ENCODE results near the gene FLT4.

FLT4 gene

DNA sequence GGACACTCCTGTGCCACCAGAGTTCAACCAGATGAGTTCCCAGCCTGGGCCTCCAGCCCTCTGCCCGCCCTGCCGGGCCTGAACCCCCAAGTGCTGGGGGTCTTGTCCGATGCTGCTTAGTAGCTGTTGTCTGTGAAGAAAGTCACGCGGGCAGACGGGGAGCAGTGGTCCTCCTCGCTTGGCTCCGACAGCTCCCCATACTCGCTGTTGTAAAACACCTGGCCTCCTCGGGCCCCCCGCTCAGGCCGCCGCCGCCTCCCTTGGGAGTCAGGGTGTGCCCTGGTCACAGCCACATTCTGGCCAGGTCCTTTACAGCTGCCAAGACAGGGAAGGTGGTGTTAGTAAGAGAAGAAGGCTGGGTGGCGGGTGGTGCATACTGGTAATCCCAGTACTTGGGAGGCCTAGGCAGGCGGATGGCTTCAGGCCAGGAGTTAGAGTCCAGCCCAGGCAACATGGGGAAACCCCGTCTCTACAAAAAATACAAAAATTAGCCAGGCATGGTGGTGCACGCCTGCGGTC is 46.3 kb downstream of the FLT4 start:
- DNase-seq: no peak

DNA sequence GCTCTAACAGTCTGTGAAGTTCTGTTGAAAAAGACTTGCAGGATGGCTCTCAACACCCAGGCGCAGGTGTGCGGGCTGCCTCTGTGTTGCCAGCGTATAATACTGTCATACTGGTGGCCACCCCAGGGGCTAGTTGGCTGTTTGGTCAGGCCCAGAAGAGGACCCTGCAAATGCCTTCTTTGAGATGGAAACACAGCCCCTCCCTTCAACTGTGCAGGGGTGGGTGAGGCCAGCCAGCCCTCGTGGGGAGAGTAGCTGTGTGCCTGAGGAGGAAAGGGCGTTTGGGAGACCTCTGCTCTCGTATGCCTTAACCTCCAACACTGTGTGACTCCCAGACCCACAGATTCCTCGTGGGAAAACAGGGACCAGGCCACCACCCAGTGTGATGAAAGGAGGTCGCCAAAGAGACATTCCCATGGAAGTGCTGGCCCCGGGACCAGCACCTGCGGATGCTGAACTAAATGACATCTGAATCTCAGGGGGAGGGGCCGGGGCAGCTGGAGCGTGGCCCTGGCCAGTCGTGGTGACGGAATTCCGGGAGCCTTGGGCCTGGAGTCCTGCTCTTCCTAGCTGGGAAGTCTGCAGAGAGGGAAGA is 46.8 kb downstream of the FLT4 start:
- DNase-seq: no peak

DNA sequence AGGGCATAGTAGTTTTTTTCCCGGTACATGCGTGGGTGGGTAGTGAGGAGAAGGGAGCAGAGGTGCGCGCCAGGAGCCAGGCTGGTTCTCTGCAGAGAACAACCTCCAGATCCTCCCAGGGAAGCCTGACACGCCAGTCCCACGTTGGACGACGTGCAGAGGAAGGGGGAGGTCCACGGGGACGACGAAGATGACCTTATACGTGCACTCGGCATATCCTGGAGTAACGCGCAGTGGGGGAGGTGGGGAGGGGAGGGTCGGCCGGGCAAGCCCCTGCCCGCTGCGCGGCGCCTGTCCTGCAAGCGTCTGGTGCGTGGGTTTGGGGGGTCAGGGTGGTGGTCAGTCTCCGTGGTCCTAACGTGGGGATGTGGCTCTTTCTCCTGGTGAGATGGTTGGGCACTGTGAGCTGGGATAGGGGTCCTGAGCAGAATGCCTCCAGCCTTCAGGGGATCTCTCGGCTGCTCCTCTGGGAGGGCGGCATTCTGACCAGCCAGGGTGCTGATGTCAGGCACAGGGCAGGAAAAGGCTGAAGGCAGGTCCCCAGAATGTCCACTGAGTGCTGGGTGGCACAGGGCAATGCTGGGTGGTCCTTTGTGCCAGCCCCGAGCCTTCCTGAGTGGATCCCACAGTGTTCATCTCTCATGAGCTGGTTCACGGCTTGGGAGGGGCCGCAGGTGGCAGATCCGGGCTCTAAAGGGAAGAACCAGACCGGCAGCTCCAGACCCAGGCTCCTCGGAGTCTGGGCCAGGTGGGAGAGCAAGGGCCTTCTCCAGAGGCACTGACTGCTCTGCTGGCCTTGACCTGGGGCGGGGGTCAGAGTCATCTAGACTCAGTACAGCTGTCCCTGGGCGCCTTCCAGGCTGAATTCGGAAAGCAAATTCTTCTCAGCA is 47.6 kb downstream of the FLT4 start:
- DNase-seq: no peak

GRCh38 chr5:180600554-180601041 is 48.8 kb downstream of the FLT4 start:
- DNase-seq: no peak

- DNase-seq: no peak
Observed at GRCh38 chr5:180599981-180600553, 49.3 kb downstream of the FLT4 start.

- no peak for DNase-seq
Observed at GRCh38 chr5:180599590-180599914, 49.8 kb downstream of the FLT4 start.

GRCh38 chr5:180598797-180599589 is 50.4 kb downstream of the FLT4 start:
- no peak for DNase-seq

DNA sequence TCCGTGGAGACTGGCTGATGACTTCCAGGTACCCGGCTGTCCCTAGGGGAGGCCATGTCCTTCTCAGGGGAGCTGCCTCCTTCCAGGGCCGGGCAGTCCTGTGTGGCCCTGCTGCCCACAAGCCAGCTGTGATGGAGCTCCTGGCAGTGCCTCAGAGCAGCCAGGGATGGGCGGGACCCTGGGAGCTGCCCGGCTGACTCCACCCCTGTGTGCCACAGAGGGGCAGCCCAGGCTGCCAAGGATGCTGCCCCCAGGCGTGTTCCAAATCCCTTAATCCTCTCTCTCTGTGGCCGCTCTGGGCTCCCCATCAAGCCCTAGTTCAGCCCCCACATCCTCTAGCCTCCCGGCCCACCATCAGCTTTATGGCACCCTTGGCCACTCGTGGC is 51.1 kb downstream of the FLT4 start:
- DNase-seq: no peak

- DNase-seq: no peak
Observed at GRCh38 chr5:180596668-180597231, 52.6 kb downstream of the FLT4 start.

DNA sequence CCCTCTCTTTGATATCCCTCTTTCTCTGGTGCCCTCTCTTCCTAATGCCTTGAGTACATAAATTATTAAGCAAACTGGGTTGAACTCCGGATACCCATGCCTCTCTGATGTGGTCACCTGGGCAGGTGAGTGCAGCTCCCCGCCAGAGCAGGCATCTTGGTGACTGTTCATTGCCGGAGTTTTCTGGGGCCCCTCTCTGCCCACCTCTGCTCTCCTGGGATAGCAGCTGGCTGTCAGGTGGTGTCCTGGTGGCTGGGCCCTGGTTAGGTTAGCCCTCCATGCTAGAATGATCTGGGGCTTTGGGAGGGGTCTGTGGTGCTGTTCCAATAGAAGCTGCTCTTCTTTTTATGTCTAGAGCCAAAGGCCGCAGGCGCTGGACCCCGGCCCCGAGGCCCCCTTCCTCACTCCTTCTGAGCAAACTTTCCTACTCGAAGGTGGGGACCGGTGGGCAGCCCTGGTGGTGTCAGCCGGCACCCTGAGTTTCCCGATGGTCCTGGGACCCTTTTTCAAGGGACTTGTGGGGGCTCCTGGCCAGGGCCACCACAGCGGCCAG is 53.2 kb downstream of the FLT4 start:
- no peak for DNase-seq

DNA sequence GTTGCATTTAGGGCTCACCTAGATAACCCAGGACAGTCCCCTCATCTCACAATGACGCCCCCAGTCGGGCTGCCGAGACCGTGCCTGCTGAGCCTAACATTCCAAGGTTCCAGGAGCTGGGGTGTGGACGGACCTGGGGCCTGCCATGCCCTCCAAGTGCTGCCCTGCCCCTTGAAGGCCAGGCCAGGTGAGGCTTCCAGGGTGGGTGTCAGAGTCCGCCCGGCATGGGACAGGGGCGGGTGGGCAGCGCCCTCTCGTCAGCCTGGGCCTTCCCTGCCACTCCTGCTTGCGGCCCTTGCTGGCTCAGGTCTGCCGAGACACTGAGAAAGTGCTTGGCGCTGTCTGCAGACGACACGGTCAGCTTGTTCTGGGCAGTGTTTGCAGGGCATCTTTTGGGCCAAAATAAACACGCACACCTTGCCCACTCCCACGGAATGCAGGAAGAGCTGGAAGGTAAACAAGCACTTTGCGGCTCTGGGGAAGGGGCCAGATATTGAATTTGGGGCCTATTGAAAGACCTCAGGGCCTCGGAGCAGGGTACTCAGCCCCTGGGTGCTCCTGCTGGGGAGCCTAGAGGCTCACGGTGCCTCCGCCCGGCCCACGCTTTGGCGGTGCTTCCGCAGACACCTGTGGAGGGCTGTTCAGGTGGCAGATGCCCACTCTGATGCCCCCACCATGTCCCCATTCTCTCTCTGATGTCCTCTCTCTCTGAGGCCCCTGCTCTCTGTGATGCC is 53.9 kb downstream of the FLT4 start:
- no peak for DNase-seq

DNA sequence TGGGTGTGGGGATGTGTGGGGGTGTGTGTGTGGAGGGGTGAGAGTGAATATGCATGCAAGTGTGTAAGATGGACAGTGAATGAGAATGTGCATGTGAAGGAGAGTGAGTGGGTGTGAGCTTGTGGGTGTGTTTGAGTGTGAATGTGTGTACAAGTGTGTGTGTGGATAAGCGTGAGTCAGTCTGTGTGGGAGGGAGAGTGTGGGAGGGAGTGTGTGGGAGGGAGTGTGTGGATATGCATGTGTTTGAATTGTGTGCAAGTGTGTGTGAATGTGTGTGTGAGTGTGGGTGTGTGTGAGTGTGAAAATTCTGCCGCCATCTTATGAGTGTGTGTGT is 54.4 kb downstream of the FLT4 start:
- no peak for DNase-seq

GRCh38 chr5:180594311-180595045 is 54.9 kb downstream of the FLT4 start:
- DNase-seq: no peak

- DNase-seq: no peak
Observed at GRCh38 chr5:180593446-180594206, 55.8 kb downstream of the FLT4 start.

DNA sequence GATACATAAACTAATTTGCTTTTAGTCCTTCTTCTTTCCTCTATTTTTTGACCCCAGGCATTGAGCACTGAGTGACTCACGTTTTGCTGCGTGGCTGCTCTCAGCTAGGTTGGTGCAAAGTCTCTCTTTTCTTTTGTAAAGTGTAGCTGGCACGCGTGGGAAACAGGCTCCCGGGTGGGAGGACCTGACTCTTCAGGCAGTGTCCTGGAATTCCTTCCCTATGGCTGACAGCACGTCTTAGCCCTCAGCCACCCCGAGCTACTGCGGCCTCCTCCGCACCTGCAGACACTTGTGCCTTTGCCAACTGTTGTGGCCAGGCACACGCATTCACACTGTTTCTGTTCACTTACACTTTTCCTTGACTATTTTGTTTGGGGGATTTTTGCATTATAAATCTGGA is 57.2 kb downstream of the FLT4 start:
- DNase-seq: no peak

- no peak for DNase-seq
Observed at GRCh38 chr5:180591311-180591887, 58.0 kb downstream of the FLT4 start, which contains the start of gene SCGB3A1. SCGB3A1 (minus strand) TSS chr5:180591499; CDS start chr5:180591462, 37 bp downstream.

GRCh38 chr5:180590543-180591310 is 58.7 kb downstream of the FLT4 start:
- no peak for DNase-seq

DNA sequence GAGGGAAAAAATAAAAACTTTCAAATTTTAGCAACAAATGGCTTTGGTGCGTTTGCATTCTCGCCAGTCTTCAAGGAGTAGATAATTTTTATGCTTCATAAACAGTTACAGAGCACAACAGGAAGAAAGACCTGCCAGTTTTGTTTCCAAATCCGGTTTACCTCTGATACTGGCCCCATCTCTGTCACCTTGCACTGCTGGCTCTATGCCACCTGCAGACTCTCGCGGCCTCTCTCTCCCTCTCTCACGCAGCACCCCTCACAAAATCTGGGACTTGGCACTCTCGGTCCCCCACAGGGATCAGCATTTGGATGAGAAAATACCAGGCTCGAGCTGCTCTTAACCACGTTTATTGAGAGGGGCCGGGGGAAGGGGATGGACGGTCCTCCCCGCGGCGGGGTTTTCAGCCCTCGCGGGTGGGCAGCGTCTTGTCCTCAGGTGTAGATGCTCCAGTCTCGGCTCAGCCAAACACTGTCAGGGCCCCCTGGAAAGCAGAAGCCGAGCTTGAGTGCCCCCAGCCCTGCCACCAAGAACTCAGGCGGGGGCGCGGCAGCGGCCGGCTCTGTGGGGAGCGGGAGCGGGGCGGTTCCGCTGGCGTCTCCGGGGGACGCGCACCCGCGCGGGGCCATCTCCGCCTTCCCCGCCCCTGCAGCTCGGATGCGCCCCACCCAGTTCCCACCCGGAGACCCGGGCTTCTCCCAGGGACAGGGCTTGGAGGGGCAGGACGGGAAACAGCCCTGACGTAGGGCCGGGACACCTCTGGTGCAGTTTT is 59.4 kb downstream of the FLT4 start:
- no peak for DNase-seq

All from NCI-H774 (cell line).